ENCODE data around the gene ZNF587B.
"Not testable (repeated sequence)": the region's sequence is repeated elsewhere in the genome, so short reads cannot be mapped to it uniquely, and the experiment has no call there.

- TF ChIP-seq CTCF, POLR2A (IDR thresholded peaks at IDR 0.05): not testable (repeated sequence)
Measured at GRCh38 chr19:57810410-57811295, 19.4 kb upstream of the ZNF587B start.
